Thoracic aorta (tissue), 2 donors: ENCODE results near the gene BRSK2. TPM values are rescaled to one million over a fixed set of nuclear protein-coding genes. Genes with fewer than 3 reads are reported as not detected.

Experiments
- ATAC-seq: fragments of 150-250 bp; one replicate; pipeline ENCODE4 v1.8.0; 2017; ENCODE audit warnings: low read depth; ENCODE audit not compliant: insufficient number of reproducible peaks, low FRiP score
- DNase-seq: peaks from one replicate; pipeline ENCODE4 v3.0.0-alpha.2; 2020; ENCODE audit warnings: low spot score
- H3K27ac ChIP-seq, 2 donors: fragments of 200-600 bp; sonication (generic); 1 replicate in 1 of 2; 2 replicates in 1 of 2; pipeline ENCODE4 v1.5.1; 2016; ENCODE audit warnings: mild to moderate bottlenecking in 2 of 2, moderate library complexity in 2 of 2
- H3K27me3 ChIP-seq: fragments of 200-600 bp; sonication (generic); replicated peaks from 2 replicates; pipeline ENCODE4 v1.6.0; 2016; ENCODE audit warnings: mild to moderate bottlenecking; ENCODE audit not compliant: insufficient read depth
- H3K36me3 ChIP-seq: fragments of 200-600 bp; sonication (generic); one replicate; pipeline ENCODE4 v1.5.1; 2016
- H3K4me1 ChIP-seq, 2 donors: fragments of 200-600 bp; sonication (generic); 1 replicate in 1 of 2; 2 replicates in 1 of 2; pipeline versions ENCODE4 v1.5.1 to v1.6.0; 2016; ENCODE audit warnings: low read depth in 2 of 2, mild to moderate bottlenecking in 1 of 2; ENCODE audit not compliant: control insufficient read depth in 1 of 2
- H3K4me3 ChIP-seq: fragments of 200-600 bp; sonication (generic); 2 replicates; pipeline ENCODE4 v1.5.1; 2016; ENCODE audit warnings: mild to moderate bottlenecking
- H3K9me3 ChIP-seq: fragments of 200-600 bp; sonication (generic); 2 replicates; pipeline ENCODE4 v1.5.1; 2016
- CTCF ChIP-seq: fragments of 200-600 bp; sonication (generic); IDR thresholded peaks from one replicate; pipeline ENCODE4 v1.5.1; 2019; ENCODE audit warnings: antibody characterized with exemption
- total RNA-seq, 2 donors: library from RNA; depleted of rRNA; stranded (reverse); fragments of >200 nt; gene quantifications; one replicate each; pipeline versions ENCODE4 v1.1.0 to v1.2.3, GENCODE V29; 2016

BRSK2 gene
- total RNA-seq, 2 donors from 2014 or later, result 1.2 TPM; not detected in 1

GRCh38 chr11:1390569-1391164, 933 bp downstream of the BRSK2 start:
- Histone ChIP-seq H3K27ac (no peak overlapping the region), H3K4me3 (peak overlapping the region; percentile 51), H3K9me3 (no peaks in the 10 kb centered on the region), H3K36me3 (no peaks in the 10 kb centered on the region), H3K27me3 (peaks cover 5% of the 10 kb centered on the region), H3K4me1 (peaks cover 5 to 16% of the 10 kb centered on the region in 2 donors)
- TF ChIP-seq CTCF, result no peak
- ATAC-seq (no peak), DNase-seq (no peak)

- TF ChIP-seq CTCF, result no peak
- H3K27me3 ChIP-seq, result peaks cover 5% of the 10 kb centered on the region
- no peak overlapping the region for H3K4me3 ChIP-seq
- ATAC-seq (no peak), DNase-seq (no peak)
- H3K27ac ChIP-seq, result no peak overlapping the region
- H3K9me3 ChIP-seq, result no peaks in the 10 kb centered on the region
- peaks cover 5 to 16% of the 10 kb centered on the region in 2 donors for H3K4me1 ChIP-seq
- no peaks in the 10 kb centered on the region for H3K36me3 ChIP-seq
These were observed 1.7 kb downstream of the BRSK2 start for GRCh38 chr11:1391165-1392075.

- no peak overlapping the region for H3K4me3 ChIP-seq
- no peak for ATAC-seq
- no peaks in the 10 kb centered on the region for H3K36me3 ChIP-seq
- TF ChIP-seq CTCF, result no peak
- DNase-seq, result no peak
- H3K27ac ChIP-seq, result no peak overlapping the region
- peaks cover 11% of the 10 kb centered on the region for H3K27me3 ChIP-seq
- no peaks in the 10 kb centered on the region for H3K9me3 ChIP-seq
- H3K4me1 ChIP-seq, result peaks cover 5 to 16% of the 10 kb centered on the region in 2 donors
These were observed 2.4 kb downstream of the BRSK2 start for GRCh38 chr11:1392111-1392510.

- H3K9me3 ChIP-seq, result no peaks in the 10 kb centered on the region
- H3K27ac ChIP-seq, result no peak overlapping the region
- no peak for TF ChIP-seq CTCF
- peaks cover 5 to 16% of the 10 kb centered on the region in 2 donors for H3K4me1 ChIP-seq
- peaks cover 11% of the 10 kb centered on the region for H3K27me3 ChIP-seq
- ATAC-seq (no peak), DNase-seq (no peak)
- H3K4me3 ChIP-seq, result no peak overlapping the region
- no peaks in the 10 kb centered on the region for H3K36me3 ChIP-seq
These were observed 2.8 kb downstream of the BRSK2 start for GRCh38 chr11:1392561-1392960.

- Histone ChIP-seq H3K36me3 (no peaks in the 10 kb centered on the region), H3K4me1 (peaks cover 5 to 16% of the 10 kb centered on the region in 2 donors), H3K27ac (no peak overlapping the region), H3K4me3 (no peak overlapping the region), H3K27me3 (peaks cover 11% of the 10 kb centered on the region), H3K9me3 (no peaks in the 10 kb centered on the region)
- ATAC-seq (no peak), DNase-seq (no peak)
- TF ChIP-seq CTCF, result no peak
These were observed 3.4 kb downstream of the BRSK2 start for GRCh38 chr11:1393038-1393710.
